Calu3 (cell line): ENCODE results near the gene PAX5. TPM values are rescaled to one million over a fixed set of nuclear protein-coding genes. Genes with fewer than 3 reads are reported as not detected.

Experiments
- BruUV-seq: library from RNA; stranded (reverse); fragments of 400-500 nt; replicated peaks from 2 replicates; lab custom pipeline; 2021; lab: Mats Ljungman, UMichigan
- CTCF ChIA-PET: fragments of 300-600 bp; sonication (Branson Sonifier 250); formaldehyde crosslinking; loops from one replicate; lab custom pipeline; 2022; ENCODE audit warnings: antibody characterized with exemption; lab: Charles Lee
- DNase-seq: peaks from one replicate; pipeline ENCODE4 v3.0.0; 2022
- H3K27ac Mint-ChIP-seq: one replicate; pipeline ENCODE4 v1.8.0; 2022; ENCODE audit warnings: mixed read lengths; ENCODE audit not compliant: unreplicated experiment
- H3K27me3 Mint-ChIP-seq: one replicate; pipeline ENCODE4 v1.8.0; 2022; ENCODE audit warnings: mixed read lengths; ENCODE audit not compliant: unreplicated experiment
- H3K36me3 Mint-ChIP-seq: one replicate; pipeline ENCODE4 v1.8.0; 2022; ENCODE audit warnings: mild to moderate bottlenecking, moderate library complexity, mixed read lengths; ENCODE audit not compliant: insufficient read depth, unreplicated experiment
- H3K4me1 Mint-ChIP-seq: one replicate; pipeline ENCODE4 v1.8.0; 2022; ENCODE audit warnings: mild to moderate bottlenecking, low read depth, mixed read lengths; ENCODE audit not compliant: unreplicated experiment
- H3K4me3 Mint-ChIP-seq: one replicate; pipeline ENCODE4 v1.8.0; 2022; ENCODE audit warnings: mild to moderate bottlenecking, low read depth, moderate library complexity, mixed read lengths; ENCODE audit not compliant: unreplicated experiment
- H3K9me3 Mint-ChIP-seq: one replicate; pipeline ENCODE4 v1.8.0; 2022; ENCODE audit warnings: low read depth, mixed read lengths; ENCODE audit not compliant: unreplicated experiment
- CTCF ChIP-seq: fragments of 200-600 bp; IDR thresholded peaks from one replicate; pipeline ENCODE4 v1.8.0; 2022; ENCODE audit warnings: antibody characterized with exemption; ENCODE audit not compliant: unreplicated experiment
- intact Hi-C: fragments of 100-400 bp; cut with micrococcal nuclease; formaldehyde crosslinking; loops from one replicate; pipeline ENCODE4 v1.10.0; 2022; ENCODE audit not compliant: unreplicated experiment
- total RNA-seq: library from RNA; stranded (reverse); gene quantifications from 2 replicates; pipeline ENCODE4 v1.2.3, GENCODE V29; 2022

Gene PAX5
- total RNA-seq, 1 experiment from 2014 or later = not detected

- H3K9me3 Mint-ChIP-seq = no peaks in the 10 kb centered on the region
- no peaks in the 10 kb centered on the region for H3K4me1 Mint-ChIP-seq
- no peak overlapping the region for H3K4me3 Mint-ChIP-seq
- intact Hi-C loops = no loop called here
- BruUV-seq = no TSS peak
- CTCF ChIA-PET = interaction anchor here (0.6 kb wide), 1 partner anchor 16 kb away, joined by 3 read pairs; no protein-coding TSS in a partner anchor
- no peaks in the 10 kb centered on the region for H3K27me3 Mint-ChIP-seq
- H3K27ac Mint-ChIP-seq = no peak overlapping the region
- DNase-seq = no peak
- TF ChIP-seq CTCF = no peak
- H3K36me3 Mint-ChIP-seq = no peaks in the 10 kb centered on the region
Measured at GRCh38 chr9:36839131-36839885, 194.8 kb downstream of the PAX5 start.

GRCh38 chr9:36837431-36838405 is 196.3 kb downstream of the PAX5 start:
- no peak overlapping the region for H3K4me3 Mint-ChIP-seq
- H3K27me3 Mint-ChIP-seq = no peaks in the 10 kb centered on the region
- no peak for DNase-seq
- CTCF ChIA-PET = no interaction called here
- no peak overlapping the region for H3K27ac Mint-ChIP-seq
- H3K4me1 Mint-ChIP-seq = no peaks in the 10 kb centered on the region
- no TSS peak for BruUV-seq
- TF ChIP-seq CTCF = no peak
- intact Hi-C loops = no loop called here
- no peaks in the 10 kb centered on the region for H3K36me3 Mint-ChIP-seq
- H3K9me3 Mint-ChIP-seq = no peaks in the 10 kb centered on the region

GRCh38 chr9:36836486-36836885 is 197.6 kb downstream of the PAX5 start:
- Mint-ChIP-seq H3K27me3 (peaks cover 2% of the 10 kb centered on the region), H3K4me3 (no peak overlapping the region), H3K9me3 (no peaks in the 10 kb centered on the region), H3K36me3 (no peaks in the 10 kb centered on the region), H3K27ac (no peak overlapping the region), H3K4me1 (no peaks in the 10 kb centered on the region)
- BruUV-seq = no TSS peak
- DNase-seq = no peak
- TF ChIP-seq CTCF = no peak
- CTCF ChIA-PET = no interaction called here
- intact Hi-C loops = no loop called here

GRCh38 chr9:36835271-36835996 is 198.6 kb downstream of the PAX5 start:
- Mint-ChIP-seq H3K36me3 (no peaks in the 10 kb centered on the region), H3K27me3 (peaks cover 12% of the 10 kb centered on the region), H3K27ac (no peak overlapping the region), H3K4me3 (no peak overlapping the region), H3K9me3 (no peaks in the 10 kb centered on the region), H3K4me1 (no peaks in the 10 kb centered on the region)
- TF ChIP-seq CTCF = no peak
- no TSS peak for BruUV-seq
- CTCF ChIA-PET = interaction anchor here (0.7 kb wide), 1 partner anchor 450 kb away, joined by 3 read pairs; no protein-coding TSS in a partner anchor
- intact Hi-C loops = no loop called here
- DNase-seq = no peak
